Measurements from ENCODE around the gene ZMYM4.

The ZMYM4 gene

GRCh38 chr1:35447278-35447677, 178.8 kb downstream of the ZMYM4 start:
- TF ChIP-seq FOXP2 (optimal IDR thresholded peaks at IDR 0.05; ENCODE audit: borderline replicate concordance, extremely low read depth, extremely low read length, insufficient read depth) (no peak), REST (IDR thresholded peaks at IDR 0.05; ENCODE audit: insufficient read depth in 1 of 2, low read depth in 2 of 2, low read length in 2 of 2) (no peak), TAF1 (IDR thresholded peaks at IDR 0.05; ENCODE audit: borderline replicate concordance, insufficient read depth, low read length) (no peak), POLR2AphosphoS5 (IDR thresholded peaks at IDR 0.05; ENCODE audit: low read depth, low read length) (no peak), SIN3A (IDR thresholded peaks at IDR 0.05; ENCODE audit: borderline replicate concordance, insufficient read depth, low read length) (no peak)

- TF ChIP-seq REST (IDR thresholded peaks at IDR 0.05; ENCODE audit: insufficient read depth in 1 of 2, low read depth in 2 of 2, low read length in 2 of 2) (no peak), FOXP2 (optimal IDR thresholded peaks at IDR 0.05; ENCODE audit: borderline replicate concordance, extremely low read depth, extremely low read length, insufficient read depth) (no peak), POLR2AphosphoS5 (IDR thresholded peaks at IDR 0.05; ENCODE audit: low read depth, low read length) (no peak)
Measured at GRCh38 chr1:35448344-35448801, 179.9 kb downstream of the ZMYM4 start.

GRCh38 chr1:35449334-35450008, 181.0 kb downstream of the ZMYM4 start:
- no peak for TF ChIP-seq POLR2AphosphoS5 (IDR thresholded peaks at IDR 0.05; ENCODE audit: low read depth, low read length)
- TF ChIP-seq REST (IDR thresholded peaks at IDR 0.05; ENCODE audit: insufficient read depth in 1 of 2, low read depth in 2 of 2, low read length in 2 of 2): no peak
- TF ChIP-seq SIN3A (IDR thresholded peaks at IDR 0.05; ENCODE audit: borderline replicate concordance, insufficient read depth, low read length): no peak
- TF ChIP-seq TAF1 (IDR thresholded peaks at IDR 0.05; ENCODE audit: borderline replicate concordance, insufficient read depth, low read length): no peak
- TF ChIP-seq FOXP2 (optimal IDR thresholded peaks at IDR 0.05; ENCODE audit: borderline replicate concordance, extremely low read depth, extremely low read length, insufficient read depth): no peak

GRCh38 chr1:35451125-35451528, 182.6 kb downstream of the ZMYM4 start:
- no peak for TF ChIP-seq POLR2AphosphoS5 (IDR thresholded peaks at IDR 0.05; ENCODE audit: low read depth, low read length)
- no peak for TF ChIP-seq TAF1 (IDR thresholded peaks at IDR 0.05; ENCODE audit: borderline replicate concordance, insufficient read depth, low read length)
- no peak for TF ChIP-seq REST (IDR thresholded peaks at IDR 0.05; ENCODE audit: insufficient read depth in 1 of 2, low read depth in 2 of 2, low read length in 2 of 2)
- no peak for TF ChIP-seq SIN3A (IDR thresholded peaks at IDR 0.05; ENCODE audit: borderline replicate concordance, insufficient read depth, low read length)
- no peak for TF ChIP-seq FOXP2 (optimal IDR thresholded peaks at IDR 0.05; ENCODE audit: borderline replicate concordance, extremely low read depth, extremely low read length, insufficient read depth)
